ENCODE measurements around the gene TTLL11. TPM values are rescaled to one million over a fixed set of nuclear protein-coding genes. Genes with fewer than 3 reads are reported as not detected.

TTLL11 gene
- total RNA-seq, 1 donor from 2014 or later: 0.75 TPM

- H4K20me1 ChIP-seq (ENCODE audit: low read depth): peaks cover 16% of the 10 kb centered on the region
- H3K9me3 ChIP-seq (ENCODE audit: low read depth): no peaks in the 10 kb centered on the region
- peaks cover 43% of the 10 kb centered on the region for H3K4me1 Mint-ChIP-seq
- peaks cover 16% of the 10 kb centered on the region for H3K27me3 Mint-ChIP-seq (ENCODE audit: insufficient read depth, low read depth)
- no peak overlapping the region for H3K4me3 Mint-ChIP-seq
- peaks cover 16% of the 10 kb centered on the region for H3K36me3 Mint-ChIP-seq
- H3K9ac ChIP-seq: no peak overlapping the region
- H3K9me3 Mint-ChIP-seq: no peaks in the 10 kb centered on the region
- H3K4me3 ChIP-seq: no peak overlapping the region
- no peak for TF ChIP-seq EZH2phosphoT487 (IDR thresholded peaks at IDR 0.05)
- no peak for TF ChIP-seq EZH2 (IDR thresholded peaks at IDR 0.05)
- no peak for TF ChIP-seq CTCF (IDR thresholded peaks at IDR 0.05)
- H3K27ac Mint-ChIP-seq: peak overlapping the region; percentile 59
- no peaks in the 10 kb centered on the region for H3K79me2 ChIP-seq (ENCODE audit: low read depth)
- no peak overlapping the region for H3K27ac ChIP-seq
- H3K4me2 ChIP-seq: no peak overlapping the region
- no peak for DNase-seq (ENCODE audit: low spot score)
- no peaks in the 10 kb centered on the region for H3K36me3 ChIP-seq
- no peaks in the 10 kb centered on the region for H3K27me3 ChIP-seq
- H3F3A ChIP-seq (ENCODE audit: low read depth): peaks cover 20% of the 10 kb centered on the region
- peaks cover 34% of the 10 kb centered on the region for H3K4me1 ChIP-seq
- H2AFZ ChIP-seq (replicated peaks): no peak overlapping the region
Observed at GRCh38 chr9:121786543-121786948, 306.6 kb downstream of the TTLL11 start.

GRCh38 chr9:121785673-121786542, 307.2 kb downstream of the TTLL11 start:
- no peaks in the 10 kb centered on the region for H3K36me3 ChIP-seq
- no peak overlapping the region for H3K4me3 ChIP-seq
- H3K9me3 Mint-ChIP-seq: no peaks in the 10 kb centered on the region
- H3K4me1 ChIP-seq: peaks cover 39% of the 10 kb centered on the region
- TF ChIP-seq EZH2 (IDR thresholded peaks at IDR 0.05) (no peak), CTCF (IDR thresholded peaks at IDR 0.05) (no peak), EZH2phosphoT487 (IDR thresholded peaks at IDR 0.05) (no peak)
- H4K20me1 ChIP-seq (ENCODE audit: low read depth): peaks cover 16% of the 10 kb centered on the region
- H2AFZ ChIP-seq (replicated peaks): no peak overlapping the region
- peaks cover under 1% of the 10 kb centered on the region for H3K79me2 ChIP-seq (ENCODE audit: low read depth)
- H3K27me3 Mint-ChIP-seq (ENCODE audit: insufficient read depth, low read depth): peaks cover 14% of the 10 kb centered on the region
- no peak overlapping the region for H3K27ac Mint-ChIP-seq
- peaks cover 20% of the 10 kb centered on the region for H3F3A ChIP-seq (ENCODE audit: low read depth)
- H3K4me1 Mint-ChIP-seq: peaks cover 49% of the 10 kb centered on the region
- peaks cover 19% of the 10 kb centered on the region for H3K36me3 Mint-ChIP-seq
- H3K9ac ChIP-seq: no peak overlapping the region
- no peak for DNase-seq (ENCODE audit: low spot score)
- no peaks in the 10 kb centered on the region for H3K9me3 ChIP-seq (ENCODE audit: low read depth)
- H3K4me3 Mint-ChIP-seq: no peak overlapping the region
- no peak overlapping the region for H3K4me2 ChIP-seq
- H3K27me3 ChIP-seq: no peaks in the 10 kb centered on the region
- H3K27ac ChIP-seq: no peak overlapping the region

DNA sequence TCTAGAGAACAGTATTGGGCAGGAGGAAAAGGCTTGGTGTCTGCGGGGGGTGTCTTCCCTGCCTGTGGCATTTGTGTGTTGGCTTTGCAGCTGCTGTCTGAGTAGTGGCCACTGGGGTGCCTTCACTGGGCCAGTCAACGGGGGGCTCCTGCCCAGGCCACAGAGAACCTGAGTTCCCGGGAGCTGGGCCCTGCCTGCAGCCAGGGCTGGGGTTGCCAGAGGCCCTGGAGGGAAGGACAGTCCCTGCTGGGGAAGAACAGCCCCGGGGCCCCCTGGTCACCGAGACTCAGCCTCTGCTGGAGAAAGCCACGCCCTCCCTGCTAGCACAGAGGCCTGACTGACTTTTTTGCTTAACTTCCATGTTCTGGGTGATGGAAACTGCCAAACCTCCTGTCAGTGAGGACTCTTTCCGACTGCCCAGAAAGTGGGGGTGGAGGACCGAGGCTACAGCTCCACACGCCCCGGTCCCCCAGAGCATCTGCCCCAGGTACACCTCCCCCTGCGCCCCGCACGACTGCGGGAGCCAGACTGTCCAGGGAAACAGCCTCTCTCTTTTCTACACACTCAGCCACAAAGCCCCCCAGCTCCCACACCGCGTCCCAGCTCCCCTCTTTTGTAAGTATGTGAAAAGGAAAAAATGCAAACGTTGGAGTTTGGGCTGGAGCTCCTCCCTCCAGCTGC, 308.2 kb downstream of the TTLL11 start:
- Histone ChIP-seq H3K9me3 (ENCODE audit: low read depth) (no peaks in the 10 kb centered on the region), H3K36me3 (no peaks in the 10 kb centered on the region), H2AFZ (replicated peaks) (no peak overlapping the region), H3K79me2 (ENCODE audit: low read depth) (peaks cover 11% of the 10 kb centered on the region), H3K4me2 (peak overlapping the region; percentile 34), H3K4me3 (no peak overlapping the region), H4K20me1 (ENCODE audit: low read depth) (peaks cover 21% of the 10 kb centered on the region), H3K4me1 (peaks cover 50% of the 10 kb centered on the region), H3K9ac (no peak overlapping the region), H3F3A (ENCODE audit: low read depth) (peaks cover 27% of the 10 kb centered on the region), H3K27ac (no peak overlapping the region), H3K27me3 (no peaks in the 10 kb centered on the region)
- H3K4me3 Mint-ChIP-seq: peak overlapping the region; percentile 55
- no peaks in the 10 kb centered on the region for H3K9me3 Mint-ChIP-seq
- peaks cover 21% of the 10 kb centered on the region for H3K36me3 Mint-ChIP-seq
- peak overlapping the region; percentile 85 for H3K27ac Mint-ChIP-seq
- peak; percentile 35 for DNase-seq (ENCODE audit: low spot score)
- H3K4me1 Mint-ChIP-seq: peaks cover 58% of the 10 kb centered on the region
- TF ChIP-seq EZH2 (IDR thresholded peaks at IDR 0.05) (no peak), EZH2phosphoT487 (IDR thresholded peaks at IDR 0.05) (no peak), CTCF (IDR thresholded peaks at IDR 0.05) (peak; percentile 20)
- peaks cover 16% of the 10 kb centered on the region for H3K27me3 Mint-ChIP-seq (ENCODE audit: insufficient read depth, low read depth)

Measured in neural progenitor cell (in vitro differentiated cells).